GM18499 (cell line): ENCODE data around the gene TENT4B.
A peak's percentile ranks its signal among the peaks of the same experiment; 100 is the strongest.

Source experiments
- ATAC-seq: cut with Tn5 transposase; IDR thresholded peaks from one replicate; pipeline ENCODE4 v1.9.1; 2021; ENCODE audit warnings: moderate number of reproducible peaks; ENCODE audit not compliant: insufficient read depth, unreplicated experiment

The TENT4B gene

GRCh38 chr16:50192386-50193050 lies 39.4 kb downstream of the TENT4B start:
- ATAC-seq: no peak

GRCh38 chr16:50193594-50193993 lies 40.5 kb downstream of the TENT4B start:
- ATAC-seq: no peak

- ATAC-seq: no peak
Measured at GRCh38 chr16:50195276-50195675, 42.2 kb downstream of the TENT4B start.

- no peak for ATAC-seq
Measured at GRCh38 chr16:50195756-50196155, 42.6 kb downstream of the TENT4B start.

- no peak for ATAC-seq
Measured at GRCh38 chr16:50197582-50197981, 44.5 kb downstream of the TENT4B start.

GRCh38 chr16:50198802-50199403 lies 45.8 kb downstream of the TENT4B start:
- no peak for ATAC-seq

- ATAC-seq: no peak
Measured at GRCh38 chr16:50201787-50202186, 48.7 kb downstream of the TENT4B start.

- ATAC-seq: no peak
Measured at GRCh38 chr16:50202926-50203624, 50.0 kb downstream of the TENT4B start.

GRCh38 chr16:50203681-50204080 lies 50.6 kb downstream of the TENT4B start:
- no peak for ATAC-seq

- ATAC-seq: no peak
Measured at GRCh38 chr16:50204453-50205108, 51.5 kb downstream of the TENT4B start.

- ATAC-seq: no peak
Measured at GRCh38 chr16:50207652-50208051, 54.5 kb downstream of the TENT4B start.

GRCh38 chr16:50208460-50208931 lies 55.4 kb downstream of the TENT4B start:
- ATAC-seq: no peak

- no peak for ATAC-seq
Measured at GRCh38 chr16:50209546-50210265, 56.6 kb downstream of the TENT4B start.

- ATAC-seq: peak; percentile 74
Measured at GRCh38 chr16:50210266-50211038, 57.3 kb downstream of the TENT4B start.

GRCh38 chr16:50213939-50214519 lies 60.9 kb downstream of the TENT4B start:
- ATAC-seq: no peak

GRCh38 chr16:50215680-50216079 lies 62.6 kb downstream of the TENT4B start:
- no peak for ATAC-seq

GRCh38 chr16:50216231-50216630 lies 63.1 kb downstream of the TENT4B start:
- no peak for ATAC-seq

GRCh38 chr16:50219402-50219975 lies 66.4 kb downstream of the TENT4B start:
- no peak for ATAC-seq

GRCh38 chr16:50224286-50224685 lies 71.2 kb downstream of the TENT4B start:
- ATAC-seq: no peak
